ENCODE data around the gene RDH14. TPM values are rescaled to one million over a fixed set of nuclear protein-coding genes. Genes with fewer than 3 reads are reported as not detected.

The RDH14 gene
- total RNA-seq, 1 donor from 2014 or later, result 33.5 TPM

- Histone ChIP-seq H3K9ac (peak overlapping the region; percentile 61), H3K36me3 (no peaks in the 10 kb centered on the region), H4K20me1 (ENCODE audit: low read depth) (peaks cover 25% of the 10 kb centered on the region), H3K4me2 (peak overlapping the region; percentile 98), H3K4me3 (peak overlapping the region; percentile 88), H3K4me1 (peaks cover 29% of the 10 kb centered on the region), H3K9me3 (ENCODE audit: low read depth) (no peaks in the 10 kb centered on the region), H3K27me3 (no peaks in the 10 kb centered on the region), H3K27ac (no peak overlapping the region), H3F3A (ENCODE audit: low read depth) (peaks cover 7% of the 10 kb centered on the region), H2AFZ (replicated peaks) (peak overlapping the region; percentile 99), H3K79me2 (ENCODE audit: low read depth) (peaks cover 42% of the 10 kb centered on the region)
- peaks cover 7% of the 10 kb centered on the region for H3K27me3 Mint-ChIP-seq (ENCODE audit: insufficient read depth, low read depth)
- H3K9me3 Mint-ChIP-seq, result no peaks in the 10 kb centered on the region
- peak overlapping the region; percentile 97 for H3K4me3 Mint-ChIP-seq
- peak overlapping the region; percentile 95 for H3K27ac Mint-ChIP-seq
- TF ChIP-seq EZH2phosphoT487 (IDR thresholded peaks at IDR 0.05) (no peak), EZH2 (IDR thresholded peaks at IDR 0.05) (no peak), CTCF (IDR thresholded peaks at IDR 0.05) (no peak)
- H3K4me1 Mint-ChIP-seq, result peaks cover 19% of the 10 kb centered on the region
- peaks cover 4% of the 10 kb centered on the region for H3K36me3 Mint-ChIP-seq
- no peak for DNase-seq (ENCODE audit: low spot score)
These were observed 288 bp upstream of the RDH14 start for GRCh38 chr2:18560797-18561085.

GRCh38 chr2:18559531-18560030 lies 872 bp downstream of the RDH14 start:
- Histone ChIP-seq H3K9me3 (ENCODE audit: low read depth) (no peaks in the 10 kb centered on the region), H3K4me2 (peak overlapping the region; percentile 98), H2AFZ (replicated peaks) (peak overlapping the region; percentile 99), H3K9ac (peak overlapping the region; percentile 87), H3K27me3 (no peaks in the 10 kb centered on the region), H3K27ac (peak overlapping the region; percentile 85), H4K20me1 (ENCODE audit: low read depth) (peaks cover 25% of the 10 kb centered on the region), H3K79me2 (ENCODE audit: low read depth) (peaks cover 42% of the 10 kb centered on the region), H3K4me3 (peak overlapping the region; percentile 88), H3F3A (ENCODE audit: low read depth) (peaks cover 7% of the 10 kb centered on the region), H3K36me3 (no peaks in the 10 kb centered on the region), H3K4me1 (peaks cover 29% of the 10 kb centered on the region)
- TF ChIP-seq EZH2 (IDR thresholded peaks at IDR 0.05) (no peak), CTCF (IDR thresholded peaks at IDR 0.05) (no peak)
- H3K4me1 Mint-ChIP-seq, result peaks cover 19% of the 10 kb centered on the region
- H3K27me3 Mint-ChIP-seq (ENCODE audit: insufficient read depth, low read depth), result peaks cover 7% of the 10 kb centered on the region
- peak overlapping the region; percentile 92 for H3K4me3 Mint-ChIP-seq
- H3K27ac Mint-ChIP-seq, result peak overlapping the region; percentile 63
- H3K9me3 Mint-ChIP-seq, result no peaks in the 10 kb centered on the region
- peaks cover 12% of the 10 kb centered on the region for H3K36me3 Mint-ChIP-seq
- DNase-seq (ENCODE audit: low spot score), result peak; percentile 10

- H3K4me2 ChIP-seq, result peak overlapping the region; percentile 98
- H3K9me3 Mint-ChIP-seq, result no peaks in the 10 kb centered on the region
- peaks cover 42% of the 10 kb centered on the region for H3K79me2 ChIP-seq (ENCODE audit: low read depth)
- H3K9me3 ChIP-seq (ENCODE audit: low read depth), result no peaks in the 10 kb centered on the region
- no peak overlapping the region for H2AFZ ChIP-seq (replicated peaks)
- H3K27me3 ChIP-seq, result no peaks in the 10 kb centered on the region
- no peaks in the 10 kb centered on the region for H3K36me3 ChIP-seq
- H3K4me1 ChIP-seq, result peaks cover 29% of the 10 kb centered on the region
- H3K27me3 Mint-ChIP-seq (ENCODE audit: insufficient read depth, low read depth), result peaks cover 7% of the 10 kb centered on the region
- no peak for DNase-seq (ENCODE audit: low spot score)
- H3K4me3 ChIP-seq, result peak overlapping the region; percentile 88
- no peak overlapping the region for H3K9ac ChIP-seq
- peaks cover 7% of the 10 kb centered on the region for H3F3A ChIP-seq (ENCODE audit: low read depth)
- peaks cover 25% of the 10 kb centered on the region for H4K20me1 ChIP-seq (ENCODE audit: low read depth)
- no peak for TF ChIP-seq EZH2 (IDR thresholded peaks at IDR 0.05)
- H3K27ac ChIP-seq, result no peak overlapping the region
- peaks cover 17% of the 10 kb centered on the region for H3K36me3 Mint-ChIP-seq
- H3K4me1 Mint-ChIP-seq, result peaks cover 19% of the 10 kb centered on the region
- peak overlapping the region; percentile 92 for H3K4me3 Mint-ChIP-seq
- no peak overlapping the region for H3K27ac Mint-ChIP-seq
These were observed 2.0 kb downstream of the RDH14 start for GRCh38 chr2:18558458-18558857.

GRCh38 chr2:18557121-18557520 lies 3.3 kb downstream of the RDH14 start:
- Histone ChIP-seq H3K27ac (no peak overlapping the region), H3F3A (ENCODE audit: low read depth) (peaks cover 7% of the 10 kb centered on the region), H3K4me3 (no peak overlapping the region), H3K9me3 (ENCODE audit: low read depth) (no peaks in the 10 kb centered on the region), H4K20me1 (ENCODE audit: low read depth) (peaks cover 25% of the 10 kb centered on the region), H2AFZ (replicated peaks) (no peak overlapping the region), H3K27me3 (no peaks in the 10 kb centered on the region), H3K9ac (no peak overlapping the region), H3K4me2 (peak overlapping the region; percentile 98), H3K79me2 (ENCODE audit: low read depth) (peaks cover 42% of the 10 kb centered on the region), H3K4me1 (peaks cover 29% of the 10 kb centered on the region), H3K36me3 (no peaks in the 10 kb centered on the region)
- TF ChIP-seq CTCF (IDR thresholded peaks at IDR 0.05) (no peak), EZH2phosphoT487 (IDR thresholded peaks at IDR 0.05) (no peak), EZH2 (IDR thresholded peaks at IDR 0.05) (no peak)
- H3K4me1 Mint-ChIP-seq, result peaks cover 19% of the 10 kb centered on the region
- no peak for DNase-seq (ENCODE audit: low spot score)
- no peak overlapping the region for H3K27ac Mint-ChIP-seq
- no peaks in the 10 kb centered on the region for H3K9me3 Mint-ChIP-seq
- peaks cover 17% of the 10 kb centered on the region for H3K36me3 Mint-ChIP-seq
- H3K27me3 Mint-ChIP-seq (ENCODE audit: insufficient read depth, low read depth), result peaks cover 7% of the 10 kb centered on the region
- no peak overlapping the region for H3K4me3 Mint-ChIP-seq

Data from neural progenitor cell (in vitro differentiated cells).